Right lobe of liver (tissue), 4 donors: ENCODE measurements around the gene PISD.

Experiments
- CTCF ChIP-seq, 4 donors: fragments of 200-600 bp in 3 of 4; fragments of 450-650 bp in 1 of 4; IDR thresholded peaks; one replicate each; pipeline versions ENCODE4 v1.5.1 to v1.8.0; 2016 to 2022; ENCODE audit warnings: antibody characterized with exemption in 4 of 4, mild to moderate bottlenecking in 2 of 4
- POLR2A ChIP-seq: fragments of 450-650 bp; IDR thresholded peaks from one replicate; pipeline ENCODE4 v1.6.1; 2017; ENCODE audit warnings: antibody characterized with exemption, mild to moderate bottlenecking
- donor health status: DM: no; HTN: no; CAD: no.
- donor health status: DM: no; HTN: no; CAD: no.
- donor health status: DM: no; HTN: yes; CAD: no.

DNA sequence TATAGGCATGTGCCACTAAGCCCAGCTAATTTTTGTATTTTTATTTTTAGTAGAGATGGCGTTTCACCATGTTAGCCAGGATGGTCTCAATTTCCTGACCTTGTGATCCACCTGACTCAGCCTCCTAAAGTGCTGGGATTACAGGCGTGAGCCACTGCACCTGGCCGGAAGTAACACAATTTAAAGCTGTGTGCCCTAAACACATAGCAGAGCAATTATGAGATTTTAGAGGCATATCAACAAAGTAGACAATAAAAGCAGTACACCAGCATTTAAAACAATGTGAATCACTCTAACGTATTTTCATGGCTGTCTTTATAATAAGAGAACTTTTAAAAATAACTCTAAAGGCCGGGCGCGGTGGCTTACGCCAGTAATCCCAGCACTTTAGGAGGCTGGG is 45.5 kb upstream of the PISD start:
- TF ChIP-seq CTCF (IDR thresholded peaks at IDR 0.05), result no peak
- no peak for TF ChIP-seq POLR2A
